H9 (cell line): ENCODE results near the gene ZIC4. TPM values are rescaled to one million over a fixed set of nuclear protein-coding genes. Genes with fewer than 3 reads are reported as not detected.
A peak's percentile ranks its signal among the peaks of the same experiment; 100 is the strongest.

Experiments used
- DNase-seq: peaks from one replicate; pipeline ENCODE4 v3.0.0-alpha.2; 2017
- H2AFZ ChIP-seq: one replicate; pipeline ENCODE4 v1.6.1; 2013; ENCODE audit warnings: mild to moderate bottlenecking, low read length, control low read depth, moderate library complexity
- H2AK5ac ChIP-seq: 2 replicates; pipeline ENCODE4 v1.6.1; 2013; ENCODE audit warnings: low read length, control low read depth, mixed read lengths; ENCODE audit not compliant: insufficient read length
- H2BK120ac ChIP-seq: one replicate; pipeline ENCODE4 v1.6.1; 2013; ENCODE audit warnings: low read depth, mild to moderate bottlenecking, low read length, control low read depth, inconsistent platforms; ENCODE audit not compliant: poor library complexity, severe bottlenecking
- H2BK12ac ChIP-seq: 2 replicates; pipeline ENCODE4 v1.6.1; 2013; ENCODE audit warnings: low read length, control low read depth, mixed read lengths, low read depth; ENCODE audit not compliant: insufficient read length
- H2BK15ac ChIP-seq: 2 replicates; pipeline ENCODE4 v1.6.1; 2013; ENCODE audit warnings: low read depth, low read length, control low read depth
- H2BK20ac ChIP-seq: one replicate; pipeline ENCODE4 v1.6.1; 2013; ENCODE audit warnings: low read depth, mild to moderate bottlenecking, low read length, control low read depth, inconsistent platforms; ENCODE audit not compliant: poor library complexity, severe bottlenecking
- H2BK5ac ChIP-seq: 2 replicates; pipeline ENCODE4 v1.6.1; 2013; ENCODE audit warnings: low read length, control low read depth, mixed read lengths; ENCODE audit not compliant: insufficient read length
- H3K14ac ChIP-seq: 2 replicates; pipeline ENCODE4 v1.6.1; 2013; ENCODE audit warnings: low read length, control low read depth; ENCODE audit not compliant: insufficient read depth
- H3K18ac ChIP-seq: 2 replicates; pipeline ENCODE4 v1.6.1; 2013; ENCODE audit warnings: low read depth, mild to moderate bottlenecking, mixed read lengths, low read length, control low read depth; ENCODE audit not compliant: insufficient read length
- H3K23ac ChIP-seq: 2 replicates; pipeline ENCODE4 v1.6.1; 2013; ENCODE audit warnings: low read length, control low read depth, mixed read lengths, low read depth; ENCODE audit not compliant: insufficient read length
- H3K23me2 ChIP-seq: 2 replicates; pipeline ENCODE4 v1.6.1; 2013; ENCODE audit warnings: low read depth, mild to moderate bottlenecking, mixed read lengths, low read length, control low read depth; ENCODE audit not compliant: insufficient read length, poor library complexity, severe bottlenecking
- H3K27ac ChIP-seq: 2 replicates; pipeline ENCODE4 v1.5.1; 2013; ENCODE audit warnings: low read length, control low read depth, mixed read lengths, low read depth; ENCODE audit not compliant: insufficient read length
- H3K27me3 ChIP-seq: 2 replicates; pipeline ENCODE4 v1.6.1; 2013; ENCODE audit warnings: low read length, control low read depth, inconsistent platforms; ENCODE audit not compliant: insufficient read depth
- H3K4ac ChIP-seq: 2 replicates; pipeline ENCODE4 v1.6.1; 2013; ENCODE audit warnings: low read depth, mild to moderate bottlenecking, control low read depth, inconsistent platforms, low read length, moderate library complexity
- H3K4me1 ChIP-seq: 2 replicates; pipeline ENCODE4 v1.6.1; 2013; ENCODE audit warnings: low read length, control low read depth, inconsistent platforms; ENCODE audit not compliant: insufficient read depth
- H3K4me2 ChIP-seq: 2 replicates; pipeline ENCODE4 v1.6.1; 2013; ENCODE audit warnings: low read length, control low read depth, mixed read lengths; ENCODE audit not compliant: insufficient read length, insufficient read depth
- H3K56ac ChIP-seq: 2 replicates; pipeline ENCODE4 v1.6.1; 2013; ENCODE audit warnings: low read depth, mild to moderate bottlenecking, mixed read lengths, low read length, control low read depth; ENCODE audit not compliant: insufficient read length
- H3K79me1 ChIP-seq: 2 replicates; pipeline ENCODE4 v1.6.1; 2013; ENCODE audit warnings: low read depth, mild to moderate bottlenecking, moderate library complexity, low read length, control low read depth, inconsistent platforms; ENCODE audit not compliant: insufficient read depth, poor library complexity, severe bottlenecking
- H3K79me2 ChIP-seq: 2 replicates; pipeline ENCODE4 v1.6.1; 2013; ENCODE audit warnings: low read length, control low read depth, inconsistent platforms; ENCODE audit not compliant: insufficient read depth
- H3K9ac ChIP-seq: 2 replicates; pipeline ENCODE4 v1.6.1; 2013; ENCODE audit warnings: low read length, control low read depth, mixed read lengths; ENCODE audit not compliant: insufficient read length; ENCODE audit errors: extremely low read depth
- H3K9me3 ChIP-seq: one replicate; pipeline ENCODE4 v1.6.1; 2013; ENCODE audit warnings: low read depth, low read length, inconsistent platforms; ENCODE audit not compliant: control insufficient read depth
- H3T11ph ChIP-seq: one replicate; pipeline ENCODE4 v1.6.1; 2013; ENCODE audit warnings: mild to moderate bottlenecking, low read length, control low read depth, inconsistent platforms
- H4K20me1 ChIP-seq: one replicate; pipeline ENCODE4 v1.6.1; 2013; ENCODE audit not compliant: control insufficient read depth, insufficient read length, insufficient read depth
- H4K5ac ChIP-seq: 2 replicates; pipeline ENCODE4 v1.6.1; 2013; ENCODE audit warnings: low read depth, mild to moderate bottlenecking, mixed read lengths, low read length, control low read depth; ENCODE audit not compliant: insufficient read length
- H4K8ac ChIP-seq: replicated peaks from 2 replicates; pipeline ENCODE4 v1.6.1; 2013; ENCODE audit warnings: low read length, control low read depth, mixed read lengths, low read depth; ENCODE audit not compliant: insufficient read length
- H4K91ac ChIP-seq: 2 replicates; pipeline ENCODE4 v1.6.1; 2013; ENCODE audit warnings: low read depth, mild to moderate bottlenecking, moderate library complexity, mixed read lengths, low read length, control low read depth; ENCODE audit not compliant: insufficient read length
- H3K27ac Mint-ChIP-seq, 3 experiments: 2 replicates in 2 of 3; 3 replicates in 1 of 3; pipeline ENCODE4 v1.8.0; 2020 to 2021; ENCODE audit warnings: mixed read lengths in 3 of 3, mild to moderate bottlenecking in 1 of 3, moderate library complexity in 1 of 3
- H3K27me3 Mint-ChIP-seq: 2 replicates; pipeline ENCODE4 v1.8.0; 2021; ENCODE audit warnings: low read depth, mild to moderate bottlenecking, moderate library complexity, mixed read lengths
- H3K36me3 Mint-ChIP-seq, 3 experiments: 2 replicates in 2 of 3; 3 replicates in 1 of 3; pipeline ENCODE4 v1.8.0; 2020 to 2021; ENCODE audit warnings: low read depth in 3 of 3, mixed read lengths in 3 of 3; ENCODE audit not compliant: insufficient read depth in 1 of 3
- H3K4me1 Mint-ChIP-seq, 2 experiments: 2 replicates each; pipeline ENCODE4 v1.8.0; 2020; ENCODE audit warnings: mixed read lengths in 2 of 2
- H3K4me3 Mint-ChIP-seq, 2 experiments: 2 replicates in 1 of 2; 3 replicates in 1 of 2; pipeline ENCODE4 v1.8.0; 2020 to 2021; ENCODE audit warnings: mild to moderate bottlenecking in 2 of 2, mixed read lengths in 2 of 2, moderate library complexity in 1 of 2
- H3K9me3 Mint-ChIP-seq, 2 experiments: 2 replicates in 1 of 2; 3 replicates in 1 of 2; pipeline ENCODE4 v1.8.0; 2020; ENCODE audit warnings: mild to moderate bottlenecking in 2 of 2, mixed read lengths in 2 of 2, moderate library complexity in 1 of 2
- CTCF ChIP-seq: fragments of 200-600 bp; sonication (generic); conservative IDR thresholded peaks from 3 replicates; pipeline ENCODE4 v1.8.0; 2021; ENCODE audit warnings: antibody characterized with exemption, mild to moderate bottlenecking
- WGBS: extraction: QIAGEN DNeasy Blood & Tissue Kit; methylation state at CpG from one replicate; pipeline ENCODE4 v1.1.7; 2013; ENCODE audit warnings: missing lambda C conversion rate, low lambda C conversion rate, mixed read lengths; ENCODE audit not compliant: insufficient read length; ENCODE audit errors: extremely low coverage; 5-methylcytosine and 5-hydroxymethylcytosine counted together
- total RNA-seq: library from RNA; stranded (reverse); gene quantifications from 2 replicates; pipeline ENCODE4 v1.2.1, GENCODE V29; 2021

ZIC4 gene
- total RNA-seq, 1 experiment from 2014 or later: not detected

- H3K79me1 ChIP-seq: no peaks in the 10 kb centered on the region
- H3K9ac ChIP-seq: no peak overlapping the region
- H2AFZ ChIP-seq: no peak overlapping the region
- H3K18ac ChIP-seq: no peak overlapping the region
- no peaks in the 10 kb centered on the region for H3K9me3 ChIP-seq
- H3K4me1 Mint-ChIP-seq: peaks cover 18 to 21% of the 10 kb centered on the region in 2 experiments
- H3K4ac ChIP-seq: no peak overlapping the region
- peak overlapping the region in 1 of 3 experiments; percentile 29; a peak in 1 of 7 replicates for H3K27ac Mint-ChIP-seq
- no peak overlapping the region for H4K91ac ChIP-seq
- TF ChIP-seq CTCF: no peak
- WGBS: no CpG with 5 or more reads among the region's 3 CpGs
- no peak overlapping the region for H4K8ac ChIP-seq
- no peak overlapping the region for H2BK12ac ChIP-seq
- no peak overlapping the region for H2BK120ac ChIP-seq
- no peak overlapping the region for H3K27ac ChIP-seq
- no peak overlapping the region for H3K14ac ChIP-seq
- no peak overlapping the region for H2BK5ac ChIP-seq
- H3K79me2 ChIP-seq: no peaks in the 10 kb centered on the region
- 0 out of 2 replicates have a peak, but pooled peaks cover 2% of the 10 kb centered on the region for H3K4me1 ChIP-seq
- peaks cover 24% of the 10 kb centered on the region for H3K27me3 ChIP-seq
- no peak overlapping the region for H2AK5ac ChIP-seq
- no peak overlapping the region for H3T11ph ChIP-seq
- DNase-seq: no peak
- H3K4me3 Mint-ChIP-seq: no peak overlapping the region
- H3K23me2 ChIP-seq: peaks cover 9% of the 10 kb centered on the region
- no peaks in the 10 kb centered on the region; a peak in 1 of 5 replicates for H3K9me3 Mint-ChIP-seq
- H3K36me3 Mint-ChIP-seq: no peaks in the 10 kb centered on the region
- H4K20me1 ChIP-seq: no peaks in the 10 kb centered on the region
- H3K23ac ChIP-seq: no peak overlapping the region
- H2BK20ac ChIP-seq: no peak overlapping the region
- peaks cover 73% of the 10 kb centered on the region for H3K27me3 Mint-ChIP-seq
- H3K4me2 ChIP-seq: no peak overlapping the region
- no peak overlapping the region for H3K56ac ChIP-seq
- H2BK15ac ChIP-seq: no peak overlapping the region
- no peak overlapping the region for H4K5ac ChIP-seq
These were observed 21.4 kb upstream of the ZIC4 start for GRCh38 chr3:147427746-147428145.
